H1 (cell line): Measurements from ENCODE around the gene NPSR1. TPM values are rescaled to one million over a fixed set of nuclear protein-coding genes. Genes with fewer than 3 reads are reported as not detected.
A peak's percentile ranks its signal among the peaks of the same experiment; 100 is the strongest.

ENCODE experiments used
- CHD7 ChIP-seq: fragments of 300-600 bp; sonication (generic); IDR thresholded peaks from 2 replicates; pipeline ENCODE4 v1.7.1; 2012; ENCODE audit warnings: low read length, moderate library complexity, mild to moderate bottlenecking, inconsistent platforms; ENCODE audit not compliant: insufficient replicate concordance
- JUND ChIP-seq: IDR thresholded peaks from 2 replicates; pipeline ENCODE4 v1.6.1; 2011; ENCODE audit warnings: mild to moderate bottlenecking, improper control_type of control experiment, low read length
- KDM1A ChIP-seq: fragments of 200-600, 300-600 bp; sonication (generic); IDR thresholded peaks from 2 replicates; pipeline ENCODE4 v1.7.1; 2016; ENCODE audit warnings: mild to moderate bottlenecking, low read length, borderline replicate concordance
- SIX5 ChIP-seq: IDR thresholded peaks from 2 replicates; pipeline ENCODE4 v1.6.1; 2011; ENCODE audit warnings: mild to moderate bottlenecking, low read depth, low read length
- SP2 ChIP-seq: IDR thresholded peaks from 2 replicates; pipeline ENCODE4 v1.6.1; 2012; ENCODE audit warnings: mild to moderate bottlenecking, low read length, inconsistent platforms
- polyA plus RNA-seq, 7 experiments: library from polyadenylated mRNA; depleted of rRNA in 3 of 7; stranded (reverse) in 5 of 7; unstranded in 2 of 7; fragments of >200 nt in 5 of 7; fragments of 200-250 nt in 2 of 7; gene quantifications; 1 replicate in 5 of 7; 2 replicates in 1 of 7; 4 replicates in 1 of 7; pipeline versions ENCODE4 v1.2.1 to v1.2.3, GENCODE V29; 2011 to 2013; ENCODE audit warnings: missing spikeins in 2 of 7, mixed read lengths in 2 of 7
- total RNA-seq: library from RNA; stranded (reverse); fragmentation: NEBNext Ultra II Directional; extraction: Animal tissue kit (Norgen Biotek cat#: 25700); gene quantifications from 2 replicates; pipeline ENCODE4 v1.2.1, GENCODE V29; 2021

NPSR1 gene
- total and polyA plus RNA-seq, 2 of the 8 experiments (the other 6 are each of a cell fraction or from before 2014, with no cell fraction given) = not detected

GRCh38 chr7:34747867-34748727 is 90.1 kb downstream of the NPSR1 start (continued):
- TF ChIP-seq CHD7 (no peak), JUND (peak; percentile 32; the same call in 1 of the 2 replicates), SP2 (no peak), SIX5 (no peak), KDM1A (0 out of 2 replicates have a peak, but pooled peaks have one; percentile 35)
